ENCODE measurements around the gene XYLT2. TPM values are rescaled to one million over a fixed set of nuclear protein-coding genes. Genes with fewer than 3 reads are reported as not detected.

Gene XYLT2
- total and polyA plus RNA-seq, 9 of the 15 experiments (the other 6 are each of a cell fraction or from before 2014, with no cell fraction given) = 0.63 to 9.1 (median 4.3) TPM

- peak in 1 of 2 experiments; percentile 49; a peak in 1 of 4 replicates for TF ChIP-seq TBL1XR1 (IDR thresholded peaks at IDR 0.05; ENCODE audit: low read length in 2 of 2)
- peak; percentile 61 for TF ChIP-seq NFIC (IDR thresholded peaks at IDR 0.05)
- no peak for TF ChIP-seq ZNF551 (CRISPR knock-in tag; IDR thresholded peaks at IDR 0.05)
- no peak; the same call in 1 of the 2 replicates for TF ChIP-seq JUNB (CRISPR knock-in tag; conservative IDR thresholded peaks at IDR 0.05)
- no peak for TF ChIP-seq MCM2 (IDR thresholded peaks at IDR 0.05; ENCODE audit: low read depth)
- TF ChIP-seq NEUROD1 (IDR thresholded peaks at IDR 0.05; ENCODE audit: borderline replicate concordance, low read depth, low read length, partially characterized antibody) = peak; percentile 84
- TF ChIP-seq CCAR2 (IDR thresholded peaks at IDR 0.05; ENCODE audit: low read depth, low read length) = no peak
- TF ChIP-seq ZBTB2 (IDR thresholded peaks at IDR 0.05) = peak; percentile 82
- TF ChIP-seq LCOR (CRISPR knock-in tag; IDR thresholded peaks at IDR 0.05) = peak; percentile 94
- peak; percentile 92 to 97 (median 95) for TF ChIP-seq CTCF (IDR thresholded peaks at IDR 0.05 in 2 of 3, conservative IDR thresholded peaks at IDR 0.05 in 1 of 3; ENCODE audit: insufficient read depth in 2 of 3, low read depth in 1 of 3, low read length in 3 of 3)
- no peak for TF ChIP-seq NCOA2 (IDR thresholded peaks at IDR 0.05; ENCODE audit: partially characterized antibody in 2 of 2)
- TF ChIP-seq CBX1 (IDR thresholded peaks at IDR 0.05; ENCODE audit: low read depth) = peak; percentile 92
- TF ChIP-seq TAF1 (IDR thresholded peaks at IDR 0.05; ENCODE audit: control insufficient read depth, extremely low read depth, insufficient read depth, low read length, severe bottlenecking) = peak; percentile 87
- TF ChIP-seq RUNX1 (IDR thresholded peaks at IDR 0.05; ENCODE audit: low read depth) = peak; percentile 72; the same call in 1 of the 2 replicates
- peak; percentile 95 for TF ChIP-seq ATF7 (IDR thresholded peaks at IDR 0.05)
- peak; percentile 60 for TF ChIP-seq HBP1 (CRISPR knock-in tag; IDR thresholded peaks at IDR 0.05)
- TF ChIP-seq SPI1 (IDR thresholded peaks at IDR 0.05; ENCODE audit: borderline replicate concordance, low read depth, low read length) = peak; percentile 65; the same call in 1 of the 2 replicates
- TF ChIP-seq ZNF639 (CRISPR knock-in tag; conservative IDR thresholded peaks at IDR 0.05 in 1 of 2, IDR thresholded peaks at IDR 0.05 in 1 of 2) = peak in 1 of 2 experiments; percentile 70; a peak in 1 of 4 replicates
- peak; percentile 42 to 48 for TF ChIP-seq RAD21 (CRISPR knock-in tag; conservative IDR thresholded peaks at IDR 0.05 in 1 of 2, IDR thresholded peaks at IDR 0.05 in 1 of 2)
Measured at GRCh38 chr17:50397111-50397918, 51.4 kb downstream of the XYLT2 start, which contains the start of gene LRRC59 (continued).

Data from K562 (cell line).